Right atrium auricular region (tissue), 2 donors: ENCODE results near the gene UBR4. TPM values are rescaled to one million over a fixed set of nuclear protein-coding genes. Genes with fewer than 3 reads are reported as not detected.

Experiments
- DNase-seq: peaks from one replicate; pipeline ENCODE4 v3.0.0-alpha.2; 2019; ENCODE audit warnings: low spot score
- H3K27ac ChIP-seq, 2 donors: fragments of 200-600 bp; sonication (generic); 1 replicate in 1 of 2; 2 replicates in 1 of 2; pipeline ENCODE4 v1.5.1; 2016 to 2019
- H3K27me3 ChIP-seq, 2 donors: fragments of 200-600 bp; sonication (generic); one replicate each; pipeline versions ENCODE4 v1.5.1 to v1.6.0; 2017 to 2019
- H3K36me3 ChIP-seq: fragments of 200-600 bp; sonication (generic); one replicate; pipeline ENCODE4 v1.5.1; 2016
- H3K4me1 ChIP-seq, 2 donors: fragments of 200-600 bp; sonication (generic); one replicate each; pipeline versions ENCODE4 v1.5.1 to v1.6.0; 2017 to 2019
- H3K4me3 ChIP-seq, 2 donors: fragments of 200-600 bp; sonication (generic); 1 replicate in 1 of 2; 2 replicates in 1 of 2; pipeline ENCODE4 v1.5.1; 2017 to 2019; ENCODE audit warnings: mild to moderate bottlenecking in 1 of 2, moderate library complexity in 1 of 2
- H3K9me3 ChIP-seq, 2 donors: fragments of 200-600 bp; sonication (generic); one replicate each; pipeline ENCODE4 v1.5.1; 2019
- total RNA-seq, 2 donors: library from RNA; depleted of rRNA; stranded (reverse); fragments of >200 nt; gene quantifications; one replicate each; pipeline ENCODE4 v1.1.0, GENCODE V29; 2016
- TF ChIP-seq, protein P1 (sequence below), 2 donors: fragments of 200-600 bp; sonication (generic); IDR thresholded peaks; one replicate each; pipeline ENCODE4 v1.5.1; 2019; ENCODE audit warnings: antibody characterized with exemption in 2 of 2

The UBR4 gene
- total RNA-seq, 2 donors from 2014 or later = 75.1 to 88.0 TPM

DNA sequence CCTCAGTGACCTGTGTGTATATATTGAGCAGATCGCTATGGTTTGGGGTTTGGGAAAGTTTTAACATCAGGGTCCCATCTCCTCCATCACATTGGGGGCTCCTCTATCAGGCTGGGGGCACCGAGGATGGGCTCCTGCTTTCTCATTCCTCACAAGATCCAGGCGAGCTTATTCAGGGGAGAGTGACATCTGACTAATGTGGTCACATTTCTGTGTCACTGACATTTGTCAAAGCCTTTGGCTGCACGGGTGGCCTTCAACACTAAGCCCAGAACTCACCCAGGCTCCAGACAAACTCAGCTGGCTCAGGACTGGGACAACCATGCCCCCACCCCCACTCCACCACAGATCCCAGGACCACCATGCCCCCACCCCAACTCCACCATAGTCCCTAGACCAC is 150.3 kb downstream of the UBR4 start:
- TF ChIP-seq, protein P1, sequence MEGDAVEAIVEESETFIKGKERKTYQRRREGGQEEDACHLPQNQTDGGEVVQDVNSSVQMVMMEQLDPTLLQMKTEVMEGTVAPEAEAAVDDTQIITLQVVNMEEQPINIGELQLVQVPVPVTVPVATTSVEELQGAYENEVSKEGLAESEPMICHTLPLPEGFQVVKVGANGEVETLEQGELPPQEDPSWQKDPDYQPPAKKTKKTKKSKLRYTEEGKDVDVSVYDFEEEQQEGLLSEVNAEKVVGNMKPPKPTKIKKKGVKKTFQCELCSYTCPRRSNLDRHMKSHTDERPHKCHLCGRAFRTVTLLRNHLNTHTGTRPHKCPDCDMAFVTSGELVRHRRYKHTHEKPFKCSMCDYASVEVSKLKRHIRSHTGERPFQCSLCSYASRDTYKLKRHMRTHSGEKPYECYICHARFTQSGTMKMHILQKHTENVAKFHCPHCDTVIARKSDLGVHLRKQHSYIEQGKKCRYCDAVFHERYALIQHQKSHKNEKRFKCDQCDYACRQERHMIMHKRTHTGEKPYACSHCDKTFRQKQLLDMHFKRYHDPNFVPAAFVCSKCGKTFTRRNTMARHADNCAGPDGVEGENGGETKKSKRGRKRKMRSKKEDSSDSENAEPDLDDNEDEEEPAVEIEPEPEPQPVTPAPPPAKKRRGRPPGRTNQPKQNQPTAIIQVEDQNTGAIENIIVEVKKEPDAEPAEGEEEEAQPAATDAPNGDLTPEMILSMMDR (IDR thresholded peaks at IDR 0.05) = no peak

DNA sequence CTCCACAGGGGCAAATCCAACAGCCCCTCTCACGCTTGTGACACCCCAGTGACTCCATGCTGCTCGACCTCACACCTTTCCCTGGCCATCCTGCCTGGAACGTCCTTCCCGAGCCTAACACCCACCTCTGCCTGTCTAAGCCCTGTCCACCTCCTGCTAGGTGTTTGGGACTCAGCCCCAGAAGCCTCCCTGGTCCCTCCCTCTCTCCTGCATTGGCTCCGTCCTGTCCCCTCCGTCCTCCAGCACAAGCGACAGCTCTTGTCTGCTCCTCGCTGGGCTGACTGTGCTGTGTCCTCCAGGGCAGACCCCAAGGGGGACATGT is 151.6 kb downstream of the UBR4 start:
- Histone ChIP-seq H3K9me3 (no peaks in the 10 kb centered on the region), H3K4me1 (no peaks in the 10 kb centered on the region), H3K27me3 (no peaks in the 10 kb centered on the region), H3K36me3 (no peaks in the 10 kb centered on the region), H3K27ac (no peak overlapping the region), H3K4me3 (no peak overlapping the region)
- DNase-seq = no peak
- TF ChIP-seq, protein P1 (IDR thresholded peaks at IDR 0.05) = no peak

More for the DNA sequence above, 150.3 kb downstream of the UBR4 start:
- DNase-seq = no peak
- Histone ChIP-seq H3K27me3 (no peaks in the 10 kb centered on the region), H3K36me3 (no peaks in the 10 kb centered on the region), H3K4me3 (no peak overlapping the region), H3K27ac (no peak overlapping the region), H3K4me1 (no peaks in the 10 kb centered on the region), H3K9me3 (no peaks in the 10 kb centered on the region)

DNA sequence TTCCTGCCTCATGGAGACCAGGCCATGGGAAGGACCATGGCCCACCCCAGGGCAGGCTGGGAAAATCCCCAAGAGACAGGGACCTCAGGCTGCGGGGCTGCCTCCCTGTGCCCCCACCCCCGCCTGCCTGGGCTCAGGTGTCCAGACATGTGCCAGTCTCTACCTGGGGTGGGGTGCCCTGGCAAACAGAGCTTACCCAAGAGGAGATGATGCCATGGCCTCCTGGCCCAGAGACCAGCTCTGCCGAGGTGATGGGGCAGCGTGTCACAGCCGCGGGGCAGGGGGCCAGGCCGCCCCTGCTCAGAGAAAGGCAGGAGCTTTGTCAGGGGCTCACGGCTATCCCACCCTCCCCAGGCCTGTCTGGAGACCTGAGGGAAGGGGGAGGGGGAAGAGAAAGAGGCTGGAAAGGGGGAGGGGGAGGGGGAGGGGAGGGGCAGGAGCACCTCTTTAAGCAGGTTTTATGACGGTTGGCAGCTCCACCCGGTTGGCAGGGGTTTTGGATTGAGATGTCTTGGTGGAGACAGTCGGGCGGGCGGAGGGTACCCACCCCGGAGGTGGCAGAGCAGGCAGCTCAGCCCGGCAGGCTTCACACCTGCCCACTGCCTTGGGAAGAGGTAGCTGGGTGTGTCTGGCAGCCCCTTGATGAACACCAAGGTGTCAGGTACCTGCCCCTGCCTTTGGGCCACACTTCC is 152.1 kb downstream of the UBR4 start:
- no peaks in the 10 kb centered on the region for H3K9me3 ChIP-seq
- H3K36me3 ChIP-seq = no peaks in the 10 kb centered on the region
- H3K4me1 ChIP-seq = no peaks in the 10 kb centered on the region
- TF ChIP-seq, protein P1 (IDR thresholded peaks at IDR 0.05) = no peak
- H3K27ac ChIP-seq = no peak overlapping the region
- DNase-seq = no peak
- no peaks in the 10 kb centered on the region for H3K27me3 ChIP-seq
- H3K4me3 ChIP-seq = no peak overlapping the region

DNA sequence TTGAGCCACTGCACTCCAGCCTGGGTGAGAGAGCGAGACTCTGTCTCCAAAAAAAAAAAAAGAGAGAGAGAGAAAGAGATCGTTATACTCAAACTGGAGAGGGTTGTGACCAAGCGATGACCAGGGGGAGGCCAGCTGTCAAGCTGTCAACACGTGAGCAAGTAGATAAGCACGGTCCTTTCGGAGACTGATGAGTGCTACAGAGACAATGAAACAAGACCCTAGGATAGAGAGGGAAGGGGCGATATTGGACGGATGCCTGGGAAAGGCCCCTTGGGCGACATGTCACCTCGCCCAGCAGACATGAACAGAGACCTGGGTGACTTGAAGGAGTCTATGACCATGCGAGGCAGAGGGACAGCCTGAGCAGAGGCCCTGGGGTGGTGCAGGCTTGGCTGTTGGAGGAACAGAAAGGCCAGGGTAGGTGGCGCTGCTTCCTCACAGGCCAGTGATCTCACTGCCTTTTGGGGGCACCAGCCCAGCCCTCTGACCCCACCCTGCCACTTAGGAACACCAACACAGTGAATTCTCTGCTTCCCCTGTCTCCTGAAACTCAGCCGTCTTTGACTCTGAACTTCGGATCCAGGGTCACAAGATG is 152.8 kb downstream of the UBR4 start:
- Histone ChIP-seq H3K36me3 (no peaks in the 10 kb centered on the region), H3K4me3 (no peak overlapping the region), H3K4me1 (no peaks in the 10 kb centered on the region), H3K27me3 (no peaks in the 10 kb centered on the region), H3K27ac (no peak overlapping the region), H3K9me3 (no peaks in the 10 kb centered on the region)
- TF ChIP-seq, protein P1 (IDR thresholded peaks at IDR 0.05) = no peak
- DNase-seq = no peak

DNA sequence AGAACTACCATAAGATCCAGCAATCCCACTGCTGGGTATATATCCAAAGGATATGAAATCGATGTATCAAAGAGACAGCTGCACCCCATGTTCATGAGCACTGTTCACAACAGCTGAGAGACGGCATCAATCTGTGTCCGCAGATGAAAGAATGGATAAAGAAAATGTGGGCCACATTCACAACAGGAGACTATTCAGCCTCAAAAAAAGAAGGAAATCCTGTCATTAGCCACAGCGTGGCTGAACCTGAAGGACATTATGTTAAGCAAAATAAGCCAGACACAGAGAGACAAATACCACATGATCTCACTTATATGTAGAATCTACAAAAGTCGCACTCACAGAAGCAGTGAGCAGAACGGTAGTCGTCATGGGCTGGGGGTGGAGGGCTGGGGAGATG is 154.4 kb downstream of the UBR4 start:
- Histone ChIP-seq H3K4me3 (no peak overlapping the region), H3K27ac (no peak overlapping the region), H3K36me3 (no peaks in the 10 kb centered on the region), H3K4me1 (no peaks in the 10 kb centered on the region), H3K9me3 (no peaks in the 10 kb centered on the region), H3K27me3 (no peaks in the 10 kb centered on the region)
- no peak for DNase-seq
- TF ChIP-seq, protein P1 (IDR thresholded peaks at IDR 0.05) = no peak

DNA sequence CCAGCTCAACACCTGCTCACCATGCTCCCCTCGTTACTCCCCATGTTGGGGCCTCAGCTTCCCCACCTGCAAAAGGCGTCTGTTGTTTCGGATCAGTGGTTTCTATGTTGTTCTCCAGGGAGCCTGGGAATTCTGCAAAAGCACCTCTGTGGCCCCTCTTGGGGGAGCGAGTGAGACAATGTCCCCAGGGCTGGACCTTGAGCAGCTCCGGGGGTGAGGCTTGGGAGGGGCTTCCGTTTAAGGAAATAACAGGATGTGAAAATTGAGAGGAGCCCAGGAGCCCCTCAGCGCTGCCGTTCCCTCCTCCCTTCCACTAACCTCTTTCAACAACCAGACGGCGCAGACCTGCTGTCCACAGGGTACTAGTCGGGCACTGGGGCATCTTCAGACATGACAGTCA is 155.1 kb downstream of the UBR4 start:
- Histone ChIP-seq H3K9me3 (no peaks in the 10 kb centered on the region), H3K4me1 (no peaks in the 10 kb centered on the region), H3K27me3 (no peaks in the 10 kb centered on the region), H3K4me3 (no peak overlapping the region), H3K27ac (no peak overlapping the region), H3K36me3 (no peaks in the 10 kb centered on the region)
- no peak for DNase-seq
- TF ChIP-seq, protein P1 (IDR thresholded peaks at IDR 0.05) = no peak
